Femur (tissue), 1 donor: ENCODE results near the gene INIP.
A peak's percentile ranks its signal among the peaks of the same experiment; 100 is the strongest.

Experiments used
- DNase-seq: peaks from one replicate; pipeline ENCODE4 v3.0.0-alpha.2; 2017

The INIP gene

DNA sequence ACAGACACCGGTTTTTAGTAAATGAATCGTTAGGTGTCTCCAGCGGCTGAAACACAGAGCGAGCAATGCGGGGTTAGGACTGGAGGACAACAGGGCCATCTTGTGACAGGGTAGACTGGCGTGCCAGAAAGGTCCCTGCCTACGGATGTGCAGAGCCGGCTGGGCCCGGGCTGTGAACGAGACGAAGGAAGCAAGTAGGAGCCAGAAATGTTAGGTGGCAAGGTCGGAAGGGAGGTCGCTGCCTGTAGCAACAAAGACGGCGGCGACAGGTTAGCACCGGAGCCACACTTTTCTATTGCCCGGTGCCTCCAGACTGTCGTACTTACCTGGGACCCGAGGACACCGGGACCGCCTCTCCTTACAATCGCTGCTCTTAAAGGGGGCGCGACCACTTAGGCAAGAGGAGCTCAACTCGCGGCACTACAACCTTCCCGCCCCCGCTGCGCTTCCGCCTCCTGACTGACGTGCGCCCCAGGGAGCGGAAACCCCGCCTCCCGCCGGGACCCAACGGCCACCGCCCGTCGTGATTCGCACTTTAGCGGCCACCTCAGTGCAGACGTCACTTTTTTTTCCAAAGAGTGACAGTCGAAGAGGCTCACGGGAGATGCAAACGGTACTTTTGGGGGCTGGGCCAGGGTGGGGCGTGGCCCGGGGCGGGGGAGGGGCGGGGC, at the start of gene INIP:
TSS of gene INIP (minus strand) at position 457 of the 671 bp plus-strand sequence. CDS start 1,632 bp downstream, outside the sequence.
- DNase-seq, result peak; percentile 97

- no peak for DNase-seq
These were observed 47.4 kb upstream of the INIP start for GRCh38 chr9:112765281-112765680.

- no peak for DNase-seq
These were observed 46.9 kb upstream of the INIP start for GRCh38 chr9:112764837-112765236.

GRCh38 chr9:112764344-112764743, 46.4 kb upstream of the INIP start:
- DNase-seq, result no peak

- no peak for DNase-seq
These were observed 45.0 kb upstream of the INIP start for GRCh38 chr9:112762726-112763518.

DNA sequence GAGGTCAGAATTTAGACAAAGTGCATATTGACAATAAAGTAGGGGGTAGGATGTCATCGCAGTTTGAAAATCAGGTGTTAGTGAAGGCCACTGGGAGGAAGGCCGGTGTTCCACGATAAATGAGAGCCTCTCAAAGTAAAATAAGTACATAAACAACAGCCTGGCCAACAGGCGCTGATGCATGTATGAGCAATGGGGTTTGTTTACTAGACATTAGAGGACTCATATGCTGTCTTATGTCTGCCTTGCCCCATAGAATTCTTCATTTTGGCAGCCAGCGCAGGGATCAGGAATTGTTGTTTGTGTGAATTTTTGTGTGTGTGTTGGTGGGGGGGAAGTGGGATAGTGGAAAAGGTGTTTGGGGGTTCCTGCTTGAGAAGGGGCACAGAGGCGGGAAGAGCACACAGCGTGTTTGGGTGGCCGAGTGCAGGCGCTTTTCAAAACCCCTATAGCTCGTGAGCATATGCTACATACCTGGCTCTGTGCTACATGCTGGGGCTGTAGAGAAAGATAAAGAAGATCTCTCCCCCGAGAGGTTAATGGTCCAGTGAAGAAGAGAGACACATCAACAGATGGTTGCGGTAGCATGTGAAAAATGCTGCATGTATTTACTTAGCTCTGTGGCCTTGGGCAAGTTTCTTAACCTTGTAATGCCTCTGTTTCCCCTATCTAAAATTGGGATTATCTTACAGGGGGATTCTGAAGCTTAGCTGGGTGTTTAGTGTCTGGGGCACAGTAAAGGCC, 44.2 kb upstream of the INIP start:
- no peak for DNase-seq

GRCh38 chr9:112760821-112761220, 42.9 kb upstream of the INIP start:
- DNase-seq, result no peak

- no peak for DNase-seq
These were observed 40.0 kb upstream of the INIP start for GRCh38 chr9:112757940-112758339.

- no peak for DNase-seq
These were observed 39.5 kb upstream of the INIP start for GRCh38 chr9:112757282-112757883.

DNA sequence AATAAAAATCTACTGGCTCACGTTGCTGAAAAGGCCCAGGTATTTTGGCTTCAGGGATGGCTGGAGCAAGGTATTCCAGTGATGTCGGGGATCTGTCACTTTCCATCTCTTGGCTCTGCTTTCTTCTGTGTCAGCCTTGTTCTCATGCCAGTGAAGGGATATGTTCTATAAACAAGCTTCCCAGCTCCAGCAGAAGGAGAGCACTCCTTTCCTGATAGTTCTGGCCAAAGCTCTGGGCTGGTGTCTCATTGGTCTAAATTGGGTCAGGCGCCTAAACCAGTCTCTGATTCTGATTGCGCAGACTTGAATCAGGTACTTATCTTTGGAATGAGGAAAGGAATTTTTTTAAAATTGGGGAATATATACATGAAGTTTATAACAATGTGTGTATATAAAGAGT, 37.8 kb upstream of the INIP start:
- DNase-seq, result no peak

GRCh38 chr9:112755016-112755427, 37.1 kb upstream of the INIP start:
- DNase-seq, result no peak

- no peak for DNase-seq
These were observed 36.7 kb upstream of the INIP start for GRCh38 chr9:112754578-112754977.

GRCh38 chr9:112753725-112754124, 35.8 kb upstream of the INIP start:
- no peak for DNase-seq

GRCh38 chr9:112752334-112753125, 34.6 kb upstream of the INIP start:
- no peak for DNase-seq

DNA sequence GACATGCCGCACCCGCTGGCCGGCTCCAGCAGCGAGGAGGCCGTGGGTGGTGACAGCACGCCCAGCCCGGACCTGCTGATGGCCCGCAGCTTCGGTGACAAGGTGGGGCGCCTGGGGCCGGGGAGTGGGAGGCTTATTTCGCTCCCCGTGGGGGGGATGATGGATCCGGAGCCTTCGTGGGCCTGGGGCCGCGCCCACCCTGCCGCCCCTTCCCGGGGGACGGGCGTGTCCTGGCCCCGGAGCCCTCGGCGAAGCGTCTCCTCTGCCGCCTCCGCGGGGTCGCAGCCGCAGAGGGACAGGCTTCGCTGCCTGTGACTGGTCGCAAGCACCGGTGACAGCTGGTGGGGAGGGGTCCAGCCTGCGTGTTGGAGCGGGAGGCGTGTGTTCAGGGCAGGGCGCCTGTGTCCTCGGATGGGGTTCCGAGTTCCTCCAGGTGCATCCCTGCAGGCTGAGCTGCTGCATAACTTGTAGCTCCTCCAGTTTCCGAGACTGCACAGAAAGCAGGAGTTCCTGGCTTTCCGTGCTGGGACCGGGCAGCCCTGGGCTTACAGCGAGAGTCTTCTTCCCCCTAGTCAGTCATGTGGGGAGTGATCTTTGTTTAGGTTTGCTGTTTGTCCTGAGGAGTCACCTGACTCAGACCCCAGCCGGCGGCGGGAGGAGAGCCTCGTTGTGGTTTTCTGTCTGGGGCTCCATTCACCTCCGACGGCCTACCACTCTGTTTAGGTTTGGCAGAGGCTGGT, 33.3 kb upstream of the INIP start:
- DNase-seq, result peak; percentile 74

GRCh38 chr9:112750764-112751055, 32.8 kb upstream of the INIP start:
- no peak for DNase-seq

DNA sequence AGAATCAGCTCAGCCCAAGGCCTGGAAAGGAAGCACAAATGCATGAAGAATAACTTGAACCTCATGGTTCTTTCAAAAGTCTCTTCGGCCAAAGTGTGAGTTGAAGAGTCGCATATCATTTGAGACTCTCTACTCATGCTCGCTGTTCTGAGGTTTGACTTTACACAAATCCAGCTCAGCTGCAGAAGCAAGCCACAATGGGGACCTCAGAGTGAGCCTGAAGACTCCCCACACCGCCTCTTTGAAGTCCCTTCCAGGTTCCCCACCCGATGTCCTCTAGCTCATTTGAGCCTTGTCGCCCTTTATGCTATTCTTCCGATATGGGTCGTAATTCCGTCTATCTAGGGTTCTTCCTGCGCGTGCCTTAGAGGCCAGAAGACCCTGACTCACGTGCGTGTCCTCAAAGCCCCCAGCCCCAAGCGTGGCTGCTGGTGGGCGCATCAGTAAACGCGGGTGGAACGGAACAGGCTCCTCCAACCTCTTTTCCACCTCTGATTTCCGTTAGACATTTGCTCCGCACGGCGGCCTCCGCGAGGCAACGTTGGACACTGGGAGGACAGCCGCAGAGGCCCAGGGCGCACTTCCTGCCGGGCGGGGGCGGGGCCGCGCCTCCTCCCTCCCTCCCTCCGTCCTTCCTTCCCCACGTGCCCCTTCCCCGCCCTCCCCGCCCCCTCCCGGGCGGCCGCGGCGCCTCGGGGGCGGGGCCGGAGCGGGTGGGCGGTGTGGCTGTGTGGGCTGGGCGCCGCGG, 32.3 kb upstream of the INIP start, which contains the start of gene SNX30:
TSS of gene SNX30 (plus strand) at position 745 of the 748 bp plus-strand sequence. CDS start 242 bp downstream, outside the sequence.
- DNase-seq, result peak; percentile 95

DNA sequence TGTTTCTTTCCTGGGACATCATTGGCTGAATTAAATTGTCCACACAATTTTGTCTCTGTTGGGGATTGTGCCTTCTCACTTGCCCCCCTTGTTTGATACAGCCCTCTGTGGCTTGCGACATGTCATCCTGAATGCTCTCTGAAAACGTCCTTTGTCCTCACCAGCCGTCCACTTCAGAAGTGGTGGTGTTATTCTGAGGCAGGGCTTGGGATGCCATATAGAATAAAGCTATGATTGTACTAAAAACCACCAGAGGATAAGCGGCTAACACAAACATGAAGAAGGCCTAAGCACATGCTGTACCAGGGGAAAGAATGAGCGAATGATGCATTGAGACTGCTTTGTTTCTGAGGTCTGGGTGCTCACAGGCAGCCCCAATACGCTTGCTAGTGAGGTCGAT, 29.2 kb upstream of the INIP start:
- DNase-seq, result no peak

- DNase-seq, result no peak
These were observed 26.3 kb upstream of the INIP start for GRCh38 chr9:112744177-112744576.

GRCh38 chr9:112743216-112743836, 25.4 kb upstream of the INIP start:
- DNase-seq, result no peak
